Upper lobe of left lung (tissue), 6 donors: Measurements from ENCODE around the gene SIN3A. TPM values are rescaled to one million over a fixed set of nuclear protein-coding genes. Genes with fewer than 3 reads are reported as not detected.
"Not testable (repeated sequence)": the region's sequence is repeated elsewhere in the genome, so short reads cannot be mapped to it uniquely, and the experiment has no call there.

Source experiments
- ATAC-seq, 2 donors: fragments of 200-7000 bp; cut with Tn5 transposase; one replicate each; pipeline ENCODE4 v1.9.1; 2022; ENCODE audit warnings: mild to moderate bottlenecking in 2 of 2, moderate library complexity in 2 of 2; ENCODE audit not compliant: low FRiP score in 2 of 2
- DNase-seq, 2 donors: peaks; one replicate each; pipeline ENCODE4 v3.0.0-alpha.2; 2019 to 2020
- H3K27ac ChIP-seq, 4 donors: fragments of 200-600 bp; sonication (generic); one replicate each; pipeline ENCODE4 v1.5.1; 2016 to 2019
- H3K27me3 ChIP-seq, 4 donors: fragments of 200-600 bp; sonication (generic); one replicate each; pipeline ENCODE4 v1.5.1; 2017 to 2019
- H3K36me3 ChIP-seq, 4 donors: fragments of 200-600 bp; sonication (generic); one replicate each; pipeline ENCODE4 v1.5.1; 2016 to 2019
- H3K4me1 ChIP-seq, 4 donors: fragments of 200-600 bp; sonication (generic); one replicate each; pipeline ENCODE4 v1.5.1; 2018 to 2019
- H3K4me3 ChIP-seq, 4 donors: fragments of 200-600 bp; sonication (generic); one replicate each; pipeline ENCODE4 v1.5.1; 2017 to 2019; ENCODE audit warnings: mild to moderate bottlenecking in 2 of 4, moderate library complexity in 1 of 4
- H3K9me3 ChIP-seq, 4 donors: fragments of 200-600 bp; sonication (generic); one replicate each; pipeline ENCODE4 v1.5.1; 2018 to 2019
- CTCF ChIP-seq, 6 experiments: fragments of 450-650 bp in 4 of 6; fragments of 200-600 bp in 2 of 6; sonication (generic) in 2 of 6; IDR thresholded peaks; one replicate each; pipeline ENCODE4 v1.5.1; 2016 to 2019; ENCODE audit warnings: antibody characterized with exemption in 6 of 6
- EP300 ChIP-seq, 4 donors: sonication (generic); formaldehyde crosslinking; IDR thresholded peaks; one replicate each; pipeline ENCODE4 v1.5.1; 2017; ENCODE audit warnings: antibody characterized with exemption in 4 of 4, control low read depth in 2 of 4
- POLR2A ChIP-seq, 4 donors: fragments of 450-650 bp; IDR thresholded peaks; one replicate each; pipeline ENCODE4 v1.5.1; 2016 to 2017; ENCODE audit warnings: antibody characterized with exemption in 4 of 4, mild to moderate bottlenecking in 2 of 4
- POLR2AphosphoS5 ChIP-seq, 2 donors: sonication (generic); formaldehyde crosslinking; IDR thresholded peaks; one replicate each; pipeline ENCODE4 v1.5.1; 2017; ENCODE audit warnings: antibody characterized with exemption in 2 of 2
- WGBS, 2 donors: methylation state at CpG; one replicate each; pipeline ENCODE4 v1.1.5; 2017 to 2018; 5-methylcytosine and 5-hydroxymethylcytosine counted together
- total RNA-seq, 6 donors: library from RNA; depleted of rRNA in 4 of 6; stranded (reverse); fragments of >200 nt in 4 of 6; gene quantifications; one replicate each; pipeline versions ENCODE4 v1.1.0 to v1.2.1, GENCODE V29; 2016 to 2021
- donor health status: DM: no; HTN: no; CAD: no; lungs with moderate emphysema.
- donor health status: DM: no; HTN: yes; CAD: no; lungs with severe emphysema.

Gene SIN3A
- total RNA-seq, 6 donors from 2014 or later, result 28.0 to 105 (median 56.6) TPM

GRCh38 chr15:75479670-75480069 is 28.2 kb upstream of the SIN3A start:
- TF ChIP-seq POLR2AphosphoS5 (IDR thresholded peaks at IDR 0.05) (no peak), POLR2A (IDR thresholded peaks at IDR 0.05) (no peak), CTCF (IDR thresholded peaks at IDR 0.05) (no peak), EP300 (IDR thresholded peaks at IDR 0.05) (no peak)
- DNase-seq (no peak), ATAC-seq (no peak)
- Histone ChIP-seq H3K4me1 (peaks cover 0 to 4% (median 0%) of the 10 kb centered on the region in 4 donors), H3K36me3 (peaks cover 5 to 39% (median 20%) of the 10 kb centered on the region in 4 donors), H3K9me3 (no peaks in the 10 kb centered on the region), H3K4me3 (no peak overlapping the region), H3K27ac (no peak overlapping the region), H3K27me3 (no peaks in the 10 kb centered on the region)
- WGBS, 2 donors, result 86 to 89% methylated on average over 2 of the region's 2 CpGs

GRCh38 chr15:75477094-75477493 is 25.6 kb upstream of the SIN3A start:
- peaks cover 5 to 61% (median 31%) of the 10 kb centered on the region in 4 donors for H3K36me3 ChIP-seq

GRCh38 chr15:75468913-75469598 is 17.6 kb upstream of the SIN3A start:
- Histone ChIP-seq H3K4me1 (no peaks in the 10 kb centered on the region), H3K27ac (no peak overlapping the region), H3K27me3 (no peaks in the 10 kb centered on the region), H3K4me3 (no peak overlapping the region), H3K9me3 (no peaks in the 10 kb centered on the region), H3K36me3 (peaks cover 3 to 78% (median 57%) of the 10 kb centered on the region in 4 donors)
- no peak for DNase-seq
- ATAC-seq, result no peak
- TF ChIP-seq CTCF (IDR thresholded peaks at IDR 0.05), result no peak
- TF ChIP-seq EP300 (IDR thresholded peaks at IDR 0.05), result no peak
- TF ChIP-seq POLR2AphosphoS5 (IDR thresholded peaks at IDR 0.05), result no peak
- no peak for TF ChIP-seq POLR2A (IDR thresholded peaks at IDR 0.05)
- WGBS, 2 donors, result 80 to 85% methylated on average over 2 of the region's 2 CpGs

More at GRCh38 chr15:75477094-75477493, 25.6 kb upstream of the SIN3A start:
- DNase-seq, H3K9me3 ChIP-seq, ATAC-seq, H3K27ac ChIP-seq, H3K27me3 ChIP-seq, H3K4me3 ChIP-seq, H3K4me1 ChIP-seq: not testable (repeated sequence)
- 98 to 100% methylated on average over 5 of the region's 5 CpGs for whole genome bisulfite sequencing, 2 donors

GRCh38 chr15:75460646-75461045 is 9.2 kb upstream of the SIN3A start:
- Histone ChIP-seq H3K36me3 (no peaks in the 10 kb centered on the region), H3K9me3 (no peaks in the 10 kb centered on the region), H3K27ac (no peak overlapping the region), H3K4me3 (no peak overlapping the region), H3K27me3 (no peaks in the 10 kb centered on the region), H3K4me1 (peaks cover 6 to 15% (median 9%) of the 10 kb centered on the region in 4 donors)
- ATAC-seq (no peak), DNase-seq (no peak)
- TF ChIP-seq POLR2AphosphoS5 (IDR thresholded peaks at IDR 0.05) (no peak), EP300 (IDR thresholded peaks at IDR 0.05) (no peak), POLR2A (IDR thresholded peaks at IDR 0.05) (no peak), CTCF (IDR thresholded peaks at IDR 0.05) (no peak)
- 90 to 100% methylated on average over 4 of the region's 4 CpGs for WGBS, 2 donors

GRCh38 chr15:75459581-75459980 is 8.1 kb upstream of the SIN3A start:
- Histone ChIP-seq H3K4me3 (no peak overlapping the region), H3K27ac (no peak overlapping the region), H3K9me3 (no peaks in the 10 kb centered on the region), H3K4me1 (peaks cover 6 to 15% (median 9%) of the 10 kb centered on the region in 4 donors), H3K36me3 (no peaks in the 10 kb centered on the region), H3K27me3 (no peaks in the 10 kb centered on the region)
- WGBS, 2 donors, result 63 to 82% methylated on average over 1 of the region's 1 CpG
- TF ChIP-seq EP300 (IDR thresholded peaks at IDR 0.05) (no peak), POLR2A (IDR thresholded peaks at IDR 0.05) (no peak), CTCF (IDR thresholded peaks at IDR 0.05) (no peak), POLR2AphosphoS5 (IDR thresholded peaks at IDR 0.05) (no peak)
- ATAC-seq (no peak), DNase-seq (no peak)
